ENCODE measurements around the gene CDX1. TPM values are rescaled to one million over a fixed set of nuclear protein-coding genes. Genes with fewer than 3 reads are reported as not detected.

Gene CDX1
- total and polyA plus RNA-seq, 2 of the 8 experiments (the other 6 are each of a cell fraction or from before 2014, with no cell fraction given), result not detected

DNA sequence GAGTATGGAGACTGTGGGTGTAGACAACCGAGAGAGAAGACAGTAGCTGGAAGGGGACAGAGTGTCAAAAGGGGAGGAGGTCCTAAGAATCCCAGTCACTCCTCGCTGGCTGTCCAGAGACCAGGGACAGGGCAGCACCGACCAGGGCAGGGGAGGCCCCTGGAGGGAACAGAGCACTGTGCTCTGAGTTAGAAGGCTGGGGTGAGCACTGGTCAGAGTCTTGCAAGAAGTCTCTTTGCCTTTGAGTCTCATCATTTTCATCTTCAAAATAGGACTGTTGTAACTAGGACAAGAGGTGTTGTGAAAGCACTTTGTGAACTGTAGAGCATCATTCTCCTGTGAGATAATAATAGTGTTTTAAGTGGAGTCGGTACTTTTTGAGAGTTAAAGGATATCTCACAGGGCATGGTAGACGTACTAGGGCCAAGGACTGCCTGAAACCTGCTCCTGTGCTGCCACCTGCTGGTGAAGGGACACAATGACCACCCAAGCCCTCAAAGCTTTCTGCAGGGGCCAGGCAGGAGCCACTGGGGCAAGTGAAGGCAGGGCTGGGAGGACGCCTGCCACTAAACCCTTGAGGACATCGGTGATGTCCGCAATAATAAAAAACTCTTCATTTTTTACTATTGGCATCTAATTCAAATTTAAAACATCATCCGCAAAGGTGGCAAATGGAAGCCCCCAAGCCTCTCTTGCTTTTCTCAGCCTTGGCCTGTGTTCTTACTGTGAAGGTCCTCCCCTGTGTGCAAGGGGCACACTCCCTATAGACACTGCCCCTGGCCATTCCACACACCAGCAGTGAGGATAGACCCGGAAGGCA, 51.5 kb downstream of the CDX1 start:
- Histone ChIP-seq H2AK5ac (ENCODE audit: low read depth, low read length) (no peak overlapping the region), H4K8ac (ENCODE audit: extremely low read depth, insufficient read depth, low read length) (no peak overlapping the region), H3K4me2 (ENCODE audit: insufficient read depth in 1 of 2, low read depth in 2 of 2, low read length in 2 of 2) (no peak overlapping the region), H4K91ac (replicated peaks; ENCODE audit: insufficient read length, low read length) (no peak overlapping the region), H4K20me1 (replicated peaks in 1 of 2; ENCODE audit: control insufficient read depth in 1 of 2, insufficient read depth in 2 of 2, low read length in 2 of 2) (no peaks in the 10 kb centered on the region), H3K18ac (ENCODE audit: extremely low read depth, low read length) (no peak overlapping the region), H3K27me3 (replicated peaks in 1 of 4; ENCODE audit: control insufficient read depth in 3 of 4, extremely low read depth in 1 of 4, insufficient read depth in 3 of 4, low read length in 3 of 4) (peaks cover 0 to 6% (median 4%) of the 10 kb centered on the region in 4 experiments; a peak in 3 of 7 replicates), H2BK120ac (replicated peaks; ENCODE audit: low read depth, low read length) (no peak overlapping the region), H3K36me3 (ENCODE audit: control insufficient read depth in 2 of 4, insufficient read depth in 4 of 4, low read length in 3 of 4) (no peaks in the 10 kb centered on the region), H3K14ac (ENCODE audit: insufficient read length) (no peak overlapping the region), H4K5ac (ENCODE audit: insufficient read length, low read depth, low read length) (no peak overlapping the region), H3K23ac (ENCODE audit: insufficient read length) (no peak overlapping the region), H3K56ac (replicated peaks; ENCODE audit: insufficient read length, low read depth, low read length) (no peak overlapping the region), H3K27ac (ENCODE audit: low read depth, low read length) (no peak overlapping the region), H3K79me1 (ENCODE audit: low read depth, low read length) (no peaks in the 10 kb centered on the region), H3K4ac (replicated peaks; ENCODE audit: insufficient read length, low read depth, low read length) (no peak overlapping the region), H2BK20ac (ENCODE audit: low read length) (no peak overlapping the region), H3K4me1 (replicated peaks in 1 of 4; ENCODE audit: control insufficient read depth in 3 of 4, insufficient read depth in 4 of 4, low read length in 3 of 4) (0 out of 7 replicates have a peak, but pooled peaks cover 0 to 3% (median 0%) of the 10 kb centered on the region in 4 experiments), H3K9me3 (ENCODE audit: insufficient read depth in 2 of 2, low read depth in 1 of 2, low read length in 1 of 2) (no peaks in the 10 kb centered on the region), H2AFZ (ENCODE audit: low read length) (no peak overlapping the region), H3K4me3 (ENCODE audit: extremely low read depth in 1 of 4, insufficient read depth in 2 of 4, low read depth in 3 of 4, low read length in 4 of 4) (no peak overlapping the region), H3K79me2 (ENCODE audit: control insufficient read depth in 1 of 2, insufficient read depth in 2 of 2, low read length in 2 of 2) (no peaks in the 10 kb centered on the region), H3K23me2 (ENCODE audit: low read depth, low read length) (no peaks in the 10 kb centered on the region), H3K9ac (replicated peaks in 1 of 4; ENCODE audit: extremely low read depth in 1 of 4, low read depth in 3 of 4, low read length in 3 of 4) (no peak overlapping the region), H2BK12ac (ENCODE audit: low read depth, low read length) (no peak overlapping the region), H2BK15ac (ENCODE audit: low read length) (no peak overlapping the region), H2BK5ac (ENCODE audit: low read depth, low read length) (no peak overlapping the region)
- peak; percentile 94 for FAIRE-seq
- POLR2A ChIA-PET (ENCODE audit: partially characterized antibody), result interaction anchor here (1.7 kb wide), 1 partner anchor 59 kb away, joined by 4 read pairs; no protein-coding TSS in a partner anchor
- CTCF ChIA-PET (ENCODE audit: partially characterized antibody), result interaction anchor here (0.6 to 22.9 kb wide), 35 partner anchors 8 to 384 kb away, joined by 3 to 406 read pairs (median 5); partner anchors contain the start of genes CDX1, PDGFRB and SLC6A7
- peak; percentile 61 to 92 for DNase-seq (ENCODE audit: low read depth in 1 of 2, low spot score in 2 of 2)
- WGBS, 2 experiments (ENCODE audit: extremely low coverage in 1 of 2, insufficient coverage in 1 of 2, insufficient read length in 1 of 2, insufficient replicate concordance in 2 of 2, low coverage in 1 of 2, low lambda C conversion rate in 2 of 2, missing lambda C conversion rate in 1 of 2), result 41% methylated on average over 10 of the region's 10 CpGs; no CpG with 5 or more reads in 1 of the 2 experiments
- TF ChIP-seq CTCF (IDR thresholded peaks at IDR 0.05; ENCODE audit: control extremely low read depth in 1 of 3, insufficient read depth in 1 of 3, low read depth in 1 of 3, low read length in 3 of 3) (peak in 2 of 3 experiments; percentile 89 to 95; a peak in 3 of 4 replicates), GABPA (IDR thresholded peaks at IDR 0.05; ENCODE audit: borderline replicate concordance, insufficient read depth, low read length) (no peak)

Measured in H1 (cell line).